ENCODE results near the gene TBC1D20.
"Not testable (repeated sequence)": the region's sequence is repeated elsewhere in the genome, so short reads cannot be mapped to it uniquely, and the experiment has no call there.

The TBC1D20 gene

GRCh38 chr20:389220-389619, 73.1 kb downstream of the TBC1D20 start:
- TF ChIP-seq CTCF (IDR thresholded peaks at IDR 0.05; ENCODE audit: low read depth, low read length, missing control alignments): no peak
- no peak for DNase-seq (ENCODE audit: extremely low read depth, low read depth)

DNA sequence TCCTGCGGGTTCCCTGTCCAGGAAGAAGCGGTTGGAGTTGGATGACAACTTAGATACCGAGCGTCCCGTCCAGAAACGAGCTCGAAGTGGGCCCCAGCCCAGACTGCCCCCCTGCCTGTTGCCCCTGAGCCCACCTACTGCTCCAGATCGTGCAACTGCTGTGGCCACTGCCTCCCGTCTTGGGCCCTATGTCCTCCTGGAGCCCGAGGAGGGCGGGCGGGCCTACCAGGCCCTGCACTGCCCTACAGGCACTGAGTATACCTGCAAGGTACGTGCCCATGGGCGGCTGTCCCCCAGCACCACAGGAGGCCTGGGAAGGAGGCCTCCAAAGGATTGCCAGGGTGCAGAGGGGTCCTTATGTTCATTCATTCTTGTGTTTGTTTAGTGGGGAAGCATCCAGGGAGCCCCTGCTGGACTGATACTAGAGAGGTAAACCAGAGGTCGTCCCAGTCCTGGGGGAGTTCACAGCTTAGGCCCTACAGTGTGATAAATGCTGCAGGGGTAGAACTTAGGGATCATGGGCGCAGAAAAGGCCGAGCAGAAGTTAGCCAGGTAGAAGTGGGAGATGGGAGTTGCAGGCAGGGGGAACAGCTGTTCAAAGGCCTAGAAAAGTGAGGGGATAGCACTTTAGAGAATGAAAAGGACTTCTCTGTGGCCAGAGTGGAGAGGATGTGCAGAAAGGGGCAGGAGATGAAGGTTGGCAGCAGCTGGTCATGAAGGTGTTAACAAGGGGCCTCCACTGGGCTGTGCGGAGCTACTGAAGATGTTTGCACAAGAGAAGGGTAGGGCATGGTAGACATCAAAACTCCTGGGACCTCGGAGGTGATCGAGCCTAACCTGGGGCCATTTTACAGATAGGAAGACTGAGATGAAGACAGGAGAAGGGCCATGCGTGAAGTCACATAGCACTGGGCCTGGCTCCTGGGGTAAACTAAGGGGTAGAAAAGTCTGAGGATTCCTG, 74.0 kb downstream of the TBC1D20 start:
- TF ChIP-seq CTCF (IDR thresholded peaks at IDR 0.05; ENCODE audit: low read depth, low read length, missing control alignments): no peak
- no peak overlapping the region for H3K4me3 ChIP-seq (replicated peaks; ENCODE audit: low read depth, low read length)
- no peak for DNase-seq (ENCODE audit: extremely low read depth, low read depth)

More at GRCh38 chr20:389220-389619, 73.1 kb downstream of the TBC1D20 start:
- no peak overlapping the region for H3K4me3 ChIP-seq (replicated peaks; ENCODE audit: low read depth, low read length)

DNA sequence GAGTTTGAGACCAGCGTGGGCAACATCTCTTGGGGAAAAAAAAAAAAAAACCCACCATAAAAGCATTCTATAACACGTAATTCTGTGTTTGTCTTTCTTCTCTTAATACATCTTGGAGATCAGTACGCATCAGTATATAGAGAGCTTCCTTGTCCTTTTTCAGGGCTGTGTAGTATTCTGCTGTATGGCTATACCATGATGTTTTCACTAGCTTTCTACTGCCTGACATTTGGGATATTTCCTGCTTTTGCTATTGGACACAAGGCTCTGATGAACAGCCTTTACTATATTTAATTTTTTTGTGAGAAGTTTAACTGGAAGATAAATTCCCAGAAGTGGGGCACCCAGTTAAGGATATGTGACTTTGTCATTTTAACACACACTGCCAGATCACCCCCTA, 74.8 kb downstream of the TBC1D20 start:
- DNase-seq (ENCODE audit: extremely low read depth, low read depth): no peak
- no peak for TF ChIP-seq CTCF (IDR thresholded peaks at IDR 0.05; ENCODE audit: low read depth, low read length, missing control alignments)
- H3K4me3 ChIP-seq (replicated peaks; ENCODE audit: low read depth, low read length): no peak overlapping the region

DNA sequence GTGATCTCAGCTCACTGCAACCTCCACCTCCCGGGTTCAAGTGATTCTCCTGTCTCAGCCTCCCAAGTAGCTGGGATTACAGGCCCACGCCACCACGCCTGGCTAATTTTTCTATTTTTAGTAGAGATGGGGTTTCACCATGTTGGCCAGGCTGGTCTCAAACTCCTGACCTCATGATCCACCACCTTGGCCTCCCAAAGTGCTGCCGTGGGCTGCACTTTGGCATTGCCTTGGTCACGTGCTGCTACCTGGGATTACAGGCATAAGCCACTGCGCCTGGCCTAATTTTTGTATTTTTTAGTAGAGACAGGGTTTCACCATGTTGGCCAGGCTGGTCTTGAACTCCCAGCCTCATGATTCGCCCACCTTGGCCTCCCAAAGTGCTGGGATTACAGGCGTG, 75.7 kb downstream of the TBC1D20 start:
- DNase-seq (ENCODE audit: extremely low read depth, low read depth); H3K4me3 ChIP-seq (replicated peaks; ENCODE audit: low read depth, low read length): not testable (repeated sequence)

Data from HFF-Myc (cell line).